ENCODE data around the gene FAM222A. TPM values are rescaled to one million over a fixed set of nuclear protein-coding genes. Genes with fewer than 3 reads are reported as not detected.

Gene FAM222A
- total RNA-seq, 2 experiments from 2014 or later, result 0.20 to 0.38 TPM

DNA sequence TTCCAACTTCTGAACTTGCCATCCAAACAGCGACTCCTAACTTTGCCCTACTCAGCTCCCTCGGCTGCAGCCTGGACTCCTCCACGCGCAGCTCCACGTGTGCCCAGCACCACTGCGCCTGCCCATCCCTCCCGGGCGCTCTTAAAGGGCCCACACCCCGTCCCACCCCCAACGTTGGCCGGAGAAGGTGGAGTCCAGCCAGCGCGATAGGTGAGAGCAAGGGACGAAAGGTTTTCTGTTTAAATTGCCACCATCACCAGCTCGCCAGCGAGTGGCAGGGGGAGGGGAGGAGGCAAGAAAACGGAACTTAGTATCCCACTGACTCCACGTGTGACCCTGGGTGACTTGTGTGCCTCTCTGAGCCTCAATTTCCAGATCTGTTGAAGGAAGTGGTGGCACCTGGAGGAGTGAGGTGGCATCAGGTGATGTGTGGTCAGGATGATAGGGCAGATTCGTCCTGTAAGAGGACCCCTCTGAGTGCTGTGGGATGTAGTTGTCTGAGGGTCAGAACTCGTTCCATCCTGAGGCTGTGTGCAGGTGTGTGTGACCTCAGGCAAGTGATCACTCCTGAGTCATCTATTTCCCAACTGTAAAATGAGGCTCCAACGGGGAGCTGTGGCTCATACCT lies 59.9 kb downstream of the FAM222A start:
- Mint-ChIP-seq H3K9me3 (no peaks in the 10 kb centered on the region), H3K4me1 (ENCODE audit: low read depth) (peaks cover 9% of the 10 kb centered on the region), H3K27me3 (ENCODE audit: low read depth) (no peaks in the 10 kb centered on the region), H3K27ac (no peak overlapping the region), H3K4me3 (peak overlapping the region; percentile 37), H3K36me3 (ENCODE audit: low read depth) (no peaks in the 10 kb centered on the region)
- CTCF ChIA-PET, result interaction anchor here (0.7 to 4.0 kb wide), 10 partner anchors 10 to 385 kb away, joined by 3 to 30 read pairs (median 6); no protein-coding TSS in a partner anchor
- no peak for DNase-seq
- intact Hi-C loops (cut with micrococcal nuclease), result loop anchor here (2.0 kb wide), 1 partner anchor 59 kb away; no protein-coding TSS in a partner anchor

GRCh38 chr12:109775172-109775881 lies 61.7 kb downstream of the FAM222A start:
- Mint-ChIP-seq H3K27ac (no peak overlapping the region), H3K36me3 (ENCODE audit: low read depth) (no peaks in the 10 kb centered on the region), H3K27me3 (ENCODE audit: low read depth) (no peaks in the 10 kb centered on the region), H3K9me3 (peaks cover 2% of the 10 kb centered on the region), H3K4me1 (ENCODE audit: low read depth) (peaks cover 9% of the 10 kb centered on the region), H3K4me3 (no peak overlapping the region)
- intact Hi-C loops (cut with micrococcal nuclease), result loop anchor here (1.0 to 2.0 kb wide), 5 partner anchors 61 to 347 kb away; no protein-coding TSS in a partner anchor
- CTCF ChIA-PET, result interaction anchor here (0.5 to 4.0 kb wide), 20 partner anchors 8 to 377 kb away, joined by 3 to 30 read pairs (median 4); no protein-coding TSS in a partner anchor
- DNase-seq, result peak; percentile 84

DNA sequence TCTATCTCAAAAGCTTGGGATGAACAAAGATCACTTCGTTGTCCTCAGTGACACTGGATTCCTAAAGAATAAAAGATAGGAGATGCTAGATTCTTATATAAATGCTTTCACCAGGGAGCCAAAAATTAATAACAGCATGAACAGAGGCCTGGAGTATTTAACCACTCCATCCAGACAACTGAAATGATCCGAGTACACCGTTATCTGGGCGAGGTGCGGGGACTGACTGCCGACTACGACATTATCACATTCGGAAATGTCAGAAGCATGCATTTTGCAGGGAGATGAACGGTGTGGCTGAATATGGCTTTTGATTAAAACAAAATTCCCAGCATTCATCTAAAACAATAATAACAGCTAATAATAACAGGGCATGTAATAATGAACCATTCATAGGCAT lies 63.0 kb downstream of the FAM222A start:
- Mint-ChIP-seq H3K4me1 (ENCODE audit: low read depth) (peaks cover 9% of the 10 kb centered on the region), H3K9me3 (peaks cover 2% of the 10 kb centered on the region), H3K36me3 (ENCODE audit: low read depth) (no peaks in the 10 kb centered on the region), H3K27me3 (ENCODE audit: low read depth) (no peaks in the 10 kb centered on the region), H3K27ac (no peak overlapping the region), H3K4me3 (no peak overlapping the region)
- no peak for DNase-seq
- CTCF ChIA-PET, result interaction anchor here (1.3 to 3.8 kb wide), 5 partner anchors 9 to 349 kb away, joined by 3 to 16 read pairs (median 8); no protein-coding TSS in a partner anchor
- intact Hi-C loops (cut with micrococcal nuclease), result no loop called here

- Mint-ChIP-seq H3K4me1 (ENCODE audit: low read depth) (peaks cover 9% of the 10 kb centered on the region), H3K27ac (no peak overlapping the region)
- intact Hi-C loops (cut with micrococcal nuclease), result no loop called here
Observed at GRCh38 chr12:109777544-109777943, 63.9 kb downstream of the FAM222A start.

DNA sequence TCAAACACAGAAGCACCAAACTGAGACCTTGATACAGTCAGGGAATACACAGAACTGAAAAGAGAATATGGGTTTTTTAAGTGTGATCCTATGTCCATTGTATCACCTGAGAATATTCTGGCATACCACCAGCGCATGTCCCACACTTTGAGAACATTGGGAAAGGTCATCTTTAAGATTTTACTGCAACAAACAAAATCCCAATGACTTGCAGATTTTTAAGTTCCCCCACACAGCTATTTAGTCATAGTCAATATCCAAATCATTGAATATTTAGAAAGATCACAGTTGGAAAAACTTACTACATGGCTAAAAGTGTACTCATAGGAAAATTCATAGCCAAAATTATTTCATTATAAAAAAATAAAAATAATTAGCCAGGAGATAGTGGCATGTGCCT lies 65.1 kb downstream of the FAM222A start:
- Mint-ChIP-seq H3K4me1 (ENCODE audit: low read depth) (peaks cover 4% of the 10 kb centered on the region), H3K4me3 (no peak overlapping the region), H3K9me3 (peaks cover 2% of the 10 kb centered on the region), H3K27ac (no peak overlapping the region), H3K27me3 (ENCODE audit: low read depth) (no peaks in the 10 kb centered on the region), H3K36me3 (ENCODE audit: low read depth) (no peaks in the 10 kb centered on the region)
- CTCF ChIA-PET, result interaction anchor here (1.3 to 3.8 kb wide), 3 partner anchors 14 to 261 kb away, joined by 3 to 15 read pairs (median 8); no protein-coding TSS in a partner anchor
- intact Hi-C loops (cut with micrococcal nuclease), result no loop called here
- DNase-seq, result no peak

More at GRCh38 chr12:109777544-109777943, 63.9 kb downstream of the FAM222A start:
- Mint-ChIP-seq H3K27me3 (ENCODE audit: low read depth) (no peaks in the 10 kb centered on the region), H3K4me3 (peak overlapping the region; percentile 60), H3K9me3 (peaks cover 2% of the 10 kb centered on the region), H3K36me3 (ENCODE audit: low read depth) (no peaks in the 10 kb centered on the region)
- CTCF ChIA-PET, result interaction anchor here (0.6 to 3.8 kb wide), 9 partner anchors 24 to 347 kb away, joined by 3 to 15 read pairs (median 3); no protein-coding TSS in a partner anchor
- DNase-seq, result peak; percentile 71

DNA sequence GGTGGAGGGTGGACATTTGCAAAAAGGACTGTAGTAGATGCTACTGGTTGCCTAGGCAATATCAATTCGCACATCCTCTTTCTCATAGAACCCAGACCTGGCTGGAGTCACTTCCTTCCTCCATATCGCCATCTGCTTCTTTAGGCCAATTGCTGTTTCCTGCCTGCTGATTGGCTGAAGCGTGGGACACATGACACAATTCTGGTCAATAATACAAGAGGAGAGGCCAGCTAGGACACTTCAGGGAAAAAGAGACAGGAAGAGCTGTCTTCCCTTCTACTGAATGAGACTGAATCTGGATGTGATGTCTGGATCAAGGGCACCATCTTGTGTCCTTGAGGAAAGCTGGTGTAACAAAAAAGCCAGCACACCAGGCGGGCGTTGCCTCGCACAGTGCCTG lies 65.8 kb downstream of the FAM222A start:
- no peak for DNase-seq
- CTCF ChIA-PET, result interaction anchor here (1.0 to 3.8 kb wide), 3 partner anchors 14 to 258 kb away, joined by 3 to 15 read pairs (median 3); no protein-coding TSS in a partner anchor
- no peaks in the 10 kb centered on the region for H3K27me3 Mint-ChIP-seq (ENCODE audit: low read depth)
- peaks cover 4% of the 10 kb centered on the region for H3K4me1 Mint-ChIP-seq (ENCODE audit: low read depth)
- intact Hi-C loops (cut with micrococcal nuclease), result no loop called here
- H3K36me3 Mint-ChIP-seq (ENCODE audit: low read depth), result no peaks in the 10 kb centered on the region
- peaks cover 2% of the 10 kb centered on the region for H3K9me3 Mint-ChIP-seq
- no peak overlapping the region for H3K4me3 Mint-ChIP-seq
- no peak overlapping the region for H3K27ac Mint-ChIP-seq

- peaks cover 2% of the 10 kb centered on the region for H3K27me3 Mint-ChIP-seq (ENCODE audit: low read depth)
- no peaks in the 10 kb centered on the region for H3K36me3 Mint-ChIP-seq (ENCODE audit: low read depth)
- no peak overlapping the region for H3K4me3 Mint-ChIP-seq
- no peak overlapping the region for H3K27ac Mint-ChIP-seq
- H3K4me1 Mint-ChIP-seq (ENCODE audit: low read depth), result peaks cover 4% of the 10 kb centered on the region
- no peak for DNase-seq
- H3K9me3 Mint-ChIP-seq, result peaks cover 2% of the 10 kb centered on the region
- CTCF ChIA-PET, result interaction anchor here (0.6 to 1.5 kb wide), 3 partner anchors 184 to 266 kb away, joined by 3 to 6 read pairs (median 3); no protein-coding TSS in a partner anchor
- intact Hi-C loops (cut with micrococcal nuclease), result no loop called here
Observed at GRCh38 chr12:109781668-109782325, 68.2 kb downstream of the FAM222A start.

- Mint-ChIP-seq H3K4me3 (no peak overlapping the region), H3K36me3 (ENCODE audit: low read depth) (no peaks in the 10 kb centered on the region), H3K4me1 (ENCODE audit: low read depth) (peaks cover 4% of the 10 kb centered on the region), H3K9me3 (peaks cover 2% of the 10 kb centered on the region), H3K27ac (no peak overlapping the region), H3K27me3 (ENCODE audit: low read depth) (peaks cover 2% of the 10 kb centered on the region)
- CTCF ChIA-PET, result interaction anchor here (0.6 kb wide), 1 partner anchor 191 kb away, joined by 3 read pairs; no protein-coding TSS in a partner anchor
- DNase-seq, result no peak
- intact Hi-C loops (cut with micrococcal nuclease), result no loop called here
Observed at GRCh38 chr12:109782326-109782703, 68.7 kb downstream of the FAM222A start.

- H3K9me3 Mint-ChIP-seq, result peaks cover 2% of the 10 kb centered on the region
- no peaks in the 10 kb centered on the region for H3K36me3 Mint-ChIP-seq (ENCODE audit: low read depth)
- intact Hi-C loops (cut with micrococcal nuclease), result no loop called here
- no peak overlapping the region for H3K4me3 Mint-ChIP-seq
- CTCF ChIA-PET, result interaction anchor here (0.6 to 1.4 kb wide), 2 partner anchors 9 to 17 kb away, joined by 4 to 5 read pairs; no protein-coding TSS in a partner anchor
- no peak for DNase-seq
- H3K27me3 Mint-ChIP-seq (ENCODE audit: low read depth), result peaks cover 2% of the 10 kb centered on the region
- H3K4me1 Mint-ChIP-seq (ENCODE audit: low read depth), result no peaks in the 10 kb centered on the region
- no peak overlapping the region for H3K27ac Mint-ChIP-seq
Observed at GRCh38 chr12:109783135-109783964, 69.7 kb downstream of the FAM222A start.

GRCh38 chr12:109783965-109784244 lies 70.3 kb downstream of the FAM222A start:
- intact Hi-C loops (cut with micrococcal nuclease), result no loop called here
- H3K36me3 Mint-ChIP-seq (ENCODE audit: low read depth), result no peaks in the 10 kb centered on the region
- H3K4me3 Mint-ChIP-seq, result no peak overlapping the region
- no peaks in the 10 kb centered on the region for H3K4me1 Mint-ChIP-seq (ENCODE audit: low read depth)
- H3K27ac Mint-ChIP-seq, result no peak overlapping the region
- no peak for DNase-seq
- CTCF ChIA-PET, result interaction anchor here (1.4 kb wide), 1 partner anchor 10 kb away, joined by 5 read pairs; no protein-coding TSS in a partner anchor
- peaks cover 2% of the 10 kb centered on the region for H3K9me3 Mint-ChIP-seq
- H3K27me3 Mint-ChIP-seq (ENCODE audit: low read depth), result peaks cover 2% of the 10 kb centered on the region

DNA sequence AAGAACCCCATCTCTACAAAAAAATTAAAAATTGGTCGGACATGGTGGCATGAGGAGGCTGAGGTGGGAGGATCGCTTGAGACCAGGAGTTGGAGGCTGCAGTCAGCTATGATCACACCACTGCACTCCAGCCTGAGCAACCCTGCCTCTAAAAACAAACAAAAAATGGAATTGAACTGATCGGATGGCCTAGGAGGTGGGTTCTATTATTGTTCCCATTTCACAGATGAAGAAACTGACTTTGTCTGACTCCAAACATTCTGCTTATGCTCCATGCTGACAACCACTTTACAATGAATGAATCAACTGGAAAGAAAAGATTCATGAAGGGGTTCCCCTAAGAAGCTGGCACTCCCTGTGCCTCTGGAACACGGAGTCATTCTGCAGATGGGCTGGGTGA lies 72.2 kb downstream of the FAM222A start:
- Mint-ChIP-seq H3K4me1 (ENCODE audit: low read depth) (no peaks in the 10 kb centered on the region), H3K27ac (no peak overlapping the region), H3K9me3 (no peaks in the 10 kb centered on the region), H3K27me3 (ENCODE audit: low read depth) (peaks cover 2% of the 10 kb centered on the region), H3K4me3 (no peak overlapping the region), H3K36me3 (ENCODE audit: low read depth) (no peaks in the 10 kb centered on the region)
- DNase-seq, result no peak
- intact Hi-C loops (cut with micrococcal nuclease), result no loop called here
- CTCF ChIA-PET, result interaction anchor here (0.8 kb wide), 1 partner anchor 10 kb away, joined by 5 read pairs; no protein-coding TSS in a partner anchor
